GM08714 (cell line): ENCODE measurements around the gene MIR17HG.
A peak's percentile ranks its signal among the peaks of the same experiment; 100 is the strongest.
"Not testable (repeated sequence)": the region's sequence is repeated elsewhere in the genome, so short reads cannot be mapped to it uniquely, and the experiment has no call there.

Experiments used
- H3K4me3 ChIP-seq: fragments of 200-500 bp; sonication (Bioruptor generic); 2 replicates; pipeline ENCODE4 v1.5.1; 2014; ENCODE audit warnings: mild to moderate bottlenecking, low read length, inconsistent platforms
- ZNF274 ChIP-seq: IDR thresholded peaks from 2 replicates; pipeline ENCODE4 v1.6.1; 2012; ENCODE audit warnings: mild to moderate bottlenecking, low read depth, low read length

The MIR17HG gene

DNA sequence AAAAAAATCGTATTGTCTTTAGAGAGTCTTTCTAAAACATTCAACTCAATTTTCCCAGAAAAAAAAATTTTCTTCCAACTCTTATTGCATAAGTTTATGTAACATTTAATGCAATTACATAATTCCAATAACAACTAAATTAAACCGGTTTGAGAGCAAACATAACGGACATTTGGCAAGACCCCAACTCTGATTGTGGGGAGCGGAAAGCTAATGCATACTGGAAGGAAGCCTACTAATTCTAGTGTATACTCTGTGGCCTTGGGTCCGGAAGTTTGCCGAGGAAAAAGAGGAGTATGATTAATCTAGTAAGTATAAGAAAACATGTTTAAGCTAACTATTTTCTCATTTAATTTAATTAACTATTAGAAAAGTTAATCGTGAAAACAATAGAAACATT is 21.3 kb upstream of the MIR17HG start:
- no peak overlapping the region for H3K4me3 ChIP-seq
- TF ChIP-seq ZNF274, result no peak

DNA sequence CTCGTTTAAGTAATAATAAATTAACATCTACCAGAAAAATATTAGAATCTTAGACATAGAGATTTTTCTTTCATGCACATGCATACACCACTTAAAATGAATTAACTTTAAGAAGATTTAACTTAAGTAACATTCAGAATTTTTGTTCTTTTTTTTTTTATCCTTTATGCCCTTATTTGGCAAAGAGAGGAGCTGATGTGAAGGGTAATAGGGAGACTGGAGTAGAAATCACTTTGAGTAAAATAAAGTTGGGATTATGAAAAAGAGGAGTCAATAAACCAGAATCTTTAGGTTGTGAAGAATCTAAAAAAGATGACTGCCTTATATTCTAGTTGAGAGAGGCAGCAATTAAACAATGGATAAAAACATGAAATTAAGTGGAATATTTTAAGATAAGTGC is 18.8 kb upstream of the MIR17HG start:
- no peak overlapping the region for H3K4me3 ChIP-seq
- no peak for TF ChIP-seq ZNF274

DNA sequence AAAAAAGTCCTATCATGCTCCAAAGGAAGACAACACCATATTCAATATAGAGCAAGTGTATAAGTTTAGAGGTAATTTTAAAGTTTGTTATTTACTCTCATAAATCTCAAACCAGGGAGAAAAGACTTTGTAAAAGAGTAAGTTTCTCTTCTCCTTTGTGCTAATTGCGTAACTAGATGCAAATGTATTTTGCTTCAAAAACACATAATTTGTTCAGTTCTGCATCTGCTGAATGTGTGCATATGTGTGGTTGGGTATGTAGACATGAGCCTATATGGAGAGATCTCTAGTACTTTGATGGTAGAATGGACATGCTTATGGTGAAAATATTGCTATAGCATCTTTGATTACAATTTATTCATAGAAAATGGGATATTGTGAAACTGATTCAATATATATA is 17.8 kb upstream of the MIR17HG start:
- no peak overlapping the region for H3K4me3 ChIP-seq
- TF ChIP-seq ZNF274, result no peak

DNA sequence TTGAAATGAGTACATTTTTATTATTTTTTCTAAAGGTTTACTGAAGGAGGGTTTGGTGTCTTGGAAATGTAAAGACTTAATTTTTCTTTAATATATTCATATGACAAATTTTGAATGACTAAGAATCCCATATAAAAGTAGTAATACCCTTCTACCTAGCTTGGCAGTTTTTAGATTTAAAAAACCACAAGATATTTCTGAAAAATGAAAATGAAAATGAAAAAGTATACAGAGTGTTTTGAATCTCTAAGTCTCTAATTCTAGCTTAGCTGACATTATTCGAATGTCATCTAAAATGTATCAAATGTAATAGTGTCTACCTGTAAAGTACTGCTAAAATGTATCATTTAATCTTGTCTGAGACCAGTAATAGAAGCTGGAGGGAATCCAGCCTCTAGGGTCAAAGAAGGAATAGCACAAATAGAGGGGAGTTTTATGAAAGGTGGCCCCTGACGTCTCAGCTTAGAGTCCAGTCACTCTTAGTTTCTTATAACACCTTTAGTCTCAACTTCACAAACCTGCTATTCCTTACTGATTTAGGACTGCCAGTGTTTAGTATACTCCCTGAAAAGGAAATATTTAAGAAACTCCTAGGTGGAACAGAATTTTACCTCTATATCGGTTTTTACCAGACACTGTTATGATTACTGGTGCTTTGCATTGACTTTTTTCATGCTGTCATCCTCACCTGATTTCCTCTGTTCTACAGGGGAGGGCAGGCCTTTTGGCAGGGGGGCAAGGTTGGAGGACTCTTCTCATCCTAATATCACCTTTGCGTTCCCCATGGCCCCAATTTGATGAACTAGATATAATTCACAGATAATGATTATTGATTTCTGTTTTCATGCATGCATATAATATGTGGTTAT is 16.2 kb upstream of the MIR17HG start:
- no peak for TF ChIP-seq ZNF274
- peak overlapping the region; percentile 31; the same call in 1 of the 2 replicates for H3K4me3 ChIP-seq

DNA sequence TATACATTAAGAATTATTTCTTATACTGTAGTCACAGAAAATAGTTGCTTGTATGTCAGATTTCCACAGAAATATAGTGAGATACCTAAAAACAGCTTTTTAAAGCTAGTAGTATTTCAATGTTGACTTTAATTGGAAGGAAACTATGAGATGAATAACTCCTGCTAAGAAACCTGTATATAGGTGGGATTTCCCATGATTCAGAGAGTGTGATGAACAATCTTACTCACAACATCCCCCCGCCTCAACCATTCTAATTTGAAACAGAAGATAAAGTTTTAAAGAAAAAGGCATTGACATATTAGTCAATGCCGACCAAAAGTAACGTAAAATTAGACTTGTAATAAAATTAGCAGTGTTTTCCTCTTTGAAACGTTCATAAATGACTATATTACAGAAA is 1.4 kb upstream of the MIR17HG start:
- no peak for TF ChIP-seq ZNF274
- no peak overlapping the region; the same call in 1 of the 2 replicates for H3K4me3 ChIP-seq

DNA sequence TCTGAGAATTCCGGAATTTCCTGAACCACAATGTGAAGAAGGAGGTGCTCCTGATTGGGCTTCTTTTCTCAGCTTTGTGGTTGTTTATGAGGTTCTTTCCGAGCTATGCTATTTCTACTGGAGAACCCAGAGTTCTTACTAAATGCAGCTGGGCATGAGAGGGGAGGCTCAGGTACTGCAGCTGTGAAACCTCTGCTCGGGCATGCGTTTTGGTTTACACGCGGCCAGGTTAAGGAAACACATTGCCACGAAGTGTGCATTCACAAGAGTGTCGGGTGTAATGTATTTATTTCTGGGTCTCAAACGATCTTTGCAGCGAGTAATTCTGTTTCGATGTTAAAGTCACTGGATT is 661 bp upstream of the MIR17HG start:
- peak overlapping the region; percentile 94 for H3K4me3 ChIP-seq
- no peak for TF ChIP-seq ZNF274

DNA sequence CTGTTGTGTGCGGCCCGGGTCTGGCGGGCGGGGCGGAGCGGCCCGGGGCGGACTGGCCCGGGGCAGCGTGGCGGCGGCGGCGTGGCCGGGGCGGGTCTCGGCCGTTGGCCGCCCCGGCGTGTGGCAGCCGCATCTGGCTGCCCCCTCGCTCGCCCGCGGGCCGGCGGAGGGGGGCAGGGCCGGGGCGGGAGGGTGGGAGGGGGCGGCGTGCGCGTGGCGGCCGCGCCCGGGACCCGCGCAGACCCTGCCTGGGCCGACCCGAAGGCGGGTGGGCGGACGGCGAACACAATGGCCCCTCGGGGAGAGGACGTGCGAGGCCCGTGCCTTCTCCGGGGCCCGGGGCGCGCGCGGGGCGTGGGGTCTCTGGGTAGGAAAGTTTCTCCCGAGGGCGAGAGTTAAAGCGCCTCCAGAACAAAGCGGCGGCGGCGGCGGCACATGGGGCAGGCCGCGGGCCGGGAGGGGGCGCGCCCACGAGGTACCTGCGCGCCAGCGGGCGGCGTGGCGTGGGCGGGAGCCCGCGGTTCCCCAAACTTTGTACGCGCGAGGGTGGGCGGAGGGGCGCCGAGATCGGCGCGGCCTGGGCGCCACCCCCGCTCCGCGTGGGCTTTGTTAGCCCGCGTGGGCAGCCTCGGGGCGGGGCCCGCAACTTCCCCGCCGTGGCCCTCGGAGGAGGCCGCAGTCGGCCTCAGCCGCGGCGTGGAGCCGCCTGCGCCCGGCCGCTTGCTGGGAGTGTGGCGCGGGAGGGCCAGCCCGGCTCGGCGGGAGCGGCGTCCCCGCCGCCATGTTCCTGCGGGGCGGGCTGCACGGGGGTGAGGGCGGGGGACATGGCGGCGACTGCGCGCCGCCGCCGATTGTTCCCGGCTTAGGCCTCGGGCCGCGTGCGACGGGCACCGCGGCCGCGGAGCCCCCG is 764 bp downstream of the MIR17HG start:
- peak overlapping the region; percentile 94 for H3K4me3 ChIP-seq
- no peak for TF ChIP-seq ZNF274

DNA sequence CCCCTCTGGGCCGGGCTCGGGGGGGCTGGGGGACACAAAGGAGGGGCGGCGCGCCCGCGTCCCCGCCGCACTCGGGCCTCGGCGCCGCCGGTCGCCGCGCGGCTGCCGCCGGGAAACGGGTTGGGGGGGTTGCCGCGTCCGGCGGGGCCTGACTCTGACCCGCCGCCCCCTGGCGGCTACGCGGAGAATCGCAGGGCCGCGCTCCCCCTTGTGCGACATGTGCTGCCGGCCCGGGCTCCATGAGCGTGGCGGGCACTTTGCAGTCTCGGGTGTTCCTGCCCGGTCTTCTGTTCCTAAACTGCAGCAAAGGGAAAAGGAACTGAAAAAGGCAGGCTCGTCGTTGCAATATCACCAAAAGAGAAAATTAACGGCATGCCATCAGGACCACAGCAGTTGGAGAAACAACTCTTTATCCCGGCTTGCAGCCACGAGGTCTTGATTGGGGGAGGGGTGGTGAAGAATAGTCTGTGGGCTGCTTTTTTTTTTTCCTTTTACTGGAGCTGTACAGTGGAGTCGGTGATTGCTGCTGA is 1.5 kb downstream of the MIR17HG start:
- H3K4me3 ChIP-seq, result peak overlapping the region; percentile 94
- no peak for TF ChIP-seq ZNF274

DNA sequence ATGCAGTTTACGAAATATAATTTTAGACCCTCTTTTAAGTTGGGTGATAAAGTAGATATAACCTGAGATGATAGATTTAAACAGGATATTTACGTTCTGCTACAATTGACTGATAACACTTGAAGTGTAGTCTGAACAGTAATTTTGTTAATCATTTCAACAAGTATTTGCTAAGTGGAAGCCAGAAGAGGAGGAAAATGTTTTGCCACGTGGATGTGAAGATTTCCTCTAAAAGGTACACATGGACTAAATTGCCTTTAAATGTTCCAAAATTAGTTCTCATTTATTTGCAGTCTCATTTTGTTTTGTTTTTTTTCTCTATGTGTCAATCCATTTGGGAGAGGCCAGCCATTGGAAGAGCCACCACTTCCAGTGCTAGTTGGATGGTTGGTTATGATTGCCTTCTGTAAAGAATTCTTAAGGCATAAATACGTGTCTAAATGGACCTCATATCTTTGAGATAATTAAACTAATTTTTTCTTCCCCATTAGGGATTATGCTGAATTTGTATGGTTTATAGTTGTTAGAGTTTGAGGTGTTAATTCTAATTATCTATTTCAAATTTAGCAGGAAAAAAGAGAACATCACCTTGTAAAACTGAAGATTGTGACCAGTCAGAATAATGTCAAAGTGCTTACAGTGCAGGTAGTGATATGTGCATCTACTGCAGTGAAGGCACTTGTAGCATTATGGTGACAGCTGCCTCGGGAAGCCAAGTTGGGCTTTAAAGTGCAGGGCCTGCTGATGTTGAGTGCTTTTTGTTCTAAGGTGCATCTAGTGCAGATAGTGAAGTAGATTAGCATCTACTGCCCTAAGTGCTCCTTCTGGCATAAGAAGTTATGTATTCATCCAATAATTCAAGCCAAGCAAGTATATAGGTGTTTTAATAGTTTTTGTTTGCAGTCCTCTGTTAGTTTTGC is 2.8 kb downstream of the MIR17HG start:
- TF ChIP-seq ZNF274, result no peak
- H3K4me3 ChIP-seq, result peak overlapping the region; percentile 94

DNA sequence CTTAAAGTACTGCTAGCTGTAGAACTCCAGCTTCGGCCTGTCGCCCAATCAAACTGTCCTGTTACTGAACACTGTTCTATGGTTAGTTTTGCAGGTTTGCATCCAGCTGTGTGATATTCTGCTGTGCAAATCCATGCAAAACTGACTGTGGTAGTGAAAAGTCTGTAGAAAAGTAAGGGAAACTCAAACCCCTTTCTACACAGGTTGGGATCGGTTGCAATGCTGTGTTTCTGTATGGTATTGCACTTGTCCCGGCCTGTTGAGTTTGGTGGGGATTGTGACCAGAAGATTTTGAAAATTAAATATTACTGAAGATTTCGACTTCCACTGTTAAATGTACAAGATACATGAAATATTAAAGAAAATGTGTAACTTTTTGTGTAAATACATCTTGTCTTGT is 3.6 kb downstream of the MIR17HG start:
- H3K4me3 ChIP-seq, result peak overlapping the region; percentile 94
- no peak for TF ChIP-seq ZNF274

DNA sequence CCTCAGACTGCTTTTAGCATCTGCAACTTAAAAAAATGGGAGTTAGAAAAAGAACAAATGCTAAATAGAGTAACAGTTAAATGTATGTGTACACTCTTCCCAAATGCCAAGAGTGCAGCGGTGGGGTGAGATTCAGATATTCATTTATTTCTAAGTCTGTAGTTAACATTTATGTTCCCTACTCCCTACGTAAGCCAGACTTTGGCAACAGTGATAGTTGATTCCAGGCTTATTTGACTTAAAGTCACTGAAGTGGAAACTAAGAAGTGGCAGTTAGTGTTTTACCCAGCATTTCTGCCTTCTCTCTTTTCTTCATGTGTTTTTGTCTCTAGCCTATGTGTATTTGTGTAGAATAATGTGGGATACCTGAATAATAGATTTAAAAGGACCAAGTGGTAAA is 4.5 kb downstream of the MIR17HG start:
- no peak overlapping the region; the same call in 1 of the 2 replicates for H3K4me3 ChIP-seq
- TF ChIP-seq ZNF274, result no peak

DNA sequence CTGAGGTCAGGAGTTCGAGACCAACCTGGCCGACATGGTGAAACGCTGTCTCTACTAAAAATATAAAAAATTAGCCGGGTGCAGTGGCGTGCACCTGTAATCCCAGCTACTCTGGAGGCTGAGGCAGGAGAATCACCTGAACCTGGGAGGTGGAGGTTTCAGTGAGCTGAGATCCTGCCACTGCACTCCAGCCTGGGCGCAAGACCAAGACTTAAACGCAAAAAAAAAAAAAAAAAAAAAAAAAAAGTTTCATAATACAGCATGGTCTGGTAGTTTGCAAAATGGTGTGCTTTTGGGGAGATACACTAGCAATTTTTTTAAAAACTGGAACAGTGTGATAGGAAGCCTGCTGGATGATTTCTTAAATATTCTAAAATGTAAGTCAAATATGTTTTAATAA is 5.4 kb downstream of the MIR17HG start:
- H3K4me3 ChIP-seq, result not testable (repeated sequence)

DNA sequence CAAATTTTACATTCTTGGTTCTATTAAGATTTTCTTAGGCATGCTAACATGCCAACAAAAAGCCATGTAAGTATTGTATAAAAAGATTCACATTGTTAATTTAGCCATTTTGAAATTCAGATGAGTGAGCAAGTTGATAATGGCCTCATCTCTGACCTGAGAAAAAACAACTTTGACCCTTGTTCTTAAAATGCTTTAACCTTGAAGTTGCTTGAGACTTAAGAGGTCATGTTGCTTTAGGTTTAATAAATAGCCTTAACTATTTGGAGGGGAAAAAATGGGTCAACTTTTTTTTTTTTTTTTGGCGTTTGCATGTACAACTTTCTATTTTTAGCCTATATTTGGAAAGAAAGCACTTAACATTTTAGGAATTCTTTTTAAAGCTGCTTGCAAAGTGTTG is 6.0 kb downstream of the MIR17HG start:
- no peak for TF ChIP-seq ZNF274
- no peak overlapping the region for H3K4me3 ChIP-seq
